Vagina (tissue), 2 donors: ENCODE data around the gene STAT5B. TPM values are rescaled to one million over a fixed set of nuclear protein-coding genes. Genes with fewer than 3 reads are reported as not detected.
A peak's percentile ranks its signal among the peaks of the same experiment; 100 is the strongest.

ENCODE experiments used
- DNase-seq, 2 donors: peaks; one replicate each; pipeline ENCODE4 v3.0.0-alpha.2; 2017; ENCODE audit errors: extremely low spot score in 2 of 2
- H3K27ac ChIP-seq: fragments of 200-600 bp; sonication (generic); one replicate; pipeline ENCODE4 v1.5.1; 2019
- H3K27me3 ChIP-seq: fragments of 200-600 bp; sonication (generic); one replicate; pipeline ENCODE4 v1.5.1; 2019
- H3K36me3 ChIP-seq, 2 donors: fragments of 200-600 bp; sonication (generic); one replicate each; pipeline ENCODE4 v1.5.1; 2017 to 2019
- H3K4me1 ChIP-seq: fragments of 200-600 bp; sonication (generic); one replicate; pipeline ENCODE4 v1.5.1; 2019
- H3K4me3 ChIP-seq, 2 donors: fragments of 200-600 bp; sonication (generic); 1 replicate in 1 of 2; 2 replicates in 1 of 2; pipeline ENCODE4 v1.5.1; 2016 to 2019
- H3K9me3 ChIP-seq: fragments of 200-600 bp; sonication (generic); one replicate; pipeline ENCODE4 v1.5.1; 2019
- POLR2A ChIP-seq, 2 donors: fragments of 450-650 bp; IDR thresholded peaks; one replicate each; pipeline ENCODE4 v1.6.1; 2017; ENCODE audit warnings: antibody characterized with exemption in 2 of 2, mild to moderate bottlenecking in 2 of 2, moderate library complexity in 2 of 2
- POLR2AphosphoS5 ChIP-seq, 2 donors: sonication (generic); formaldehyde crosslinking; IDR thresholded peaks; one replicate each; pipeline ENCODE4 v1.9.0; 2017; ENCODE audit warnings: antibody characterized with exemption in 2 of 2, mild to moderate bottlenecking in 2 of 2, low read depth in 1 of 2; ENCODE audit not compliant: insufficient read depth in 1 of 2
- intact Hi-C: fragments of 100-400 bp; cut with DNase I; formaldehyde crosslinking; loops from one replicate; pipeline ENCODE4 v1.15.1; 2023
- total RNA-seq: library from RNA; depleted of rRNA; stranded (reverse); fragments of >200 nt; gene quantifications from one replicate; pipeline ENCODE4 v1.2.3, GENCODE V29; 2016
- TF ChIP-seq, protein P1 (sequence below), 3 experiments: fragments of 450-650 bp in 2 of 3; fragments of 200-600 bp in 1 of 3; sonication (generic) in 1 of 3; IDR thresholded peaks; one replicate each; pipeline ENCODE4 v1.5.1; 2017 to 2019; ENCODE audit warnings: antibody characterized with exemption in 3 of 3, mild to moderate bottlenecking in 2 of 3, moderate library complexity in 2 of 3

STAT5B gene
- total RNA-seq, 1 donor from 2014 or later, result 74.6 TPM

DNA sequence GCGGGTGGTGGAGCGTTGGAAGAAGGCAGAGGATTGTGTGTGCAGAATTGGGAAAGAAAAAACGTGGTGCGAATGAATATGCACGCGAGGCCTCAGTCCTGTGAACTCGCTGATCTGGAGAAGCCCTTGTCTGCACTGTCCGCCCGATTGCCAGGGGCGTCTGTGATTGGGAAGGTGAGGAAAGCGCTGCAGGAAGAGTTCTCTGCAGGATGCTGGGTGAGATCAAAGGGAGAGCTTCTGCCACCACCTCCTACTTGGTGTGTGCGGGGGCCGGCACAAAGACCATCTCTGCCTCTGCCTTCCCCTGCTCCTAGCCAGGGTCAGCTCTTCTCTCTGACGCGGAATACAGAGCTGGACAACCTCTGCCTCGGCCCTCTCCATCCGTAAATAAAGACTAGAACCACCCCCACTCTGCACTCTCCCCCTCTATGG, 120.6 kb downstream of the STAT5B start:
- peak overlapping the region; percentile 70 for H3K27ac ChIP-seq

GRCh38 chr17:42153919-42154742, 122.1 kb downstream of the STAT5B start:
- no peak for TF ChIP-seq POLR2AphosphoS5 (IDR thresholded peaks at IDR 0.05; ENCODE audit: insufficient read depth in 1 of 2, low read depth in 1 of 2)
- peaks cover 41% of the 10 kb centered on the region for H3K4me1 ChIP-seq
- intact Hi-C loops, result no loop called here
- peak overlapping the region; percentile 96 to 97 for H3K4me3 ChIP-seq
- no peaks in the 10 kb centered on the region for H3K9me3 ChIP-seq
- no peak for DNase-seq
- H3K36me3 ChIP-seq, result no peaks in the 10 kb centered on the region
- no peaks in the 10 kb centered on the region for H3K27me3 ChIP-seq
- H3K27ac ChIP-seq, result peak overlapping the region; percentile 70

More for the DNA sequence above, 120.6 kb downstream of the STAT5B start:
- DNase-seq, result no peak
- H3K36me3 ChIP-seq, result no peaks in the 10 kb centered on the region
- H3K4me3 ChIP-seq, result peak overlapping the region; percentile 96 to 97
- no peaks in the 10 kb centered on the region for H3K27me3 ChIP-seq
- intact Hi-C loops, result no loop called here
- TF ChIP-seq POLR2A (IDR thresholded peaks at IDR 0.05), result no peak
- TF ChIP-seq, protein P1, sequence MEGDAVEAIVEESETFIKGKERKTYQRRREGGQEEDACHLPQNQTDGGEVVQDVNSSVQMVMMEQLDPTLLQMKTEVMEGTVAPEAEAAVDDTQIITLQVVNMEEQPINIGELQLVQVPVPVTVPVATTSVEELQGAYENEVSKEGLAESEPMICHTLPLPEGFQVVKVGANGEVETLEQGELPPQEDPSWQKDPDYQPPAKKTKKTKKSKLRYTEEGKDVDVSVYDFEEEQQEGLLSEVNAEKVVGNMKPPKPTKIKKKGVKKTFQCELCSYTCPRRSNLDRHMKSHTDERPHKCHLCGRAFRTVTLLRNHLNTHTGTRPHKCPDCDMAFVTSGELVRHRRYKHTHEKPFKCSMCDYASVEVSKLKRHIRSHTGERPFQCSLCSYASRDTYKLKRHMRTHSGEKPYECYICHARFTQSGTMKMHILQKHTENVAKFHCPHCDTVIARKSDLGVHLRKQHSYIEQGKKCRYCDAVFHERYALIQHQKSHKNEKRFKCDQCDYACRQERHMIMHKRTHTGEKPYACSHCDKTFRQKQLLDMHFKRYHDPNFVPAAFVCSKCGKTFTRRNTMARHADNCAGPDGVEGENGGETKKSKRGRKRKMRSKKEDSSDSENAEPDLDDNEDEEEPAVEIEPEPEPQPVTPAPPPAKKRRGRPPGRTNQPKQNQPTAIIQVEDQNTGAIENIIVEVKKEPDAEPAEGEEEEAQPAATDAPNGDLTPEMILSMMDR (IDR thresholded peaks at IDR 0.05), result no peak
- TF ChIP-seq POLR2AphosphoS5 (IDR thresholded peaks at IDR 0.05; ENCODE audit: insufficient read depth in 1 of 2, low read depth in 1 of 2), result no peak
- H3K4me1 ChIP-seq, result peaks cover 41% of the 10 kb centered on the region
- H3K9me3 ChIP-seq, result no peaks in the 10 kb centered on the region

Other genes with a start within 250 kb of the STAT5B start
- 0.49 TPM for gene C17orf113, start 225.8 kb downstream of the STAT5B start, total RNA-seq
- 0.49 TPM for gene ZNF385C, start 177.9 kb downstream of the STAT5B start, total RNA-seq
- gene DHX58, start 163.7 kb downstream of the STAT5B start, total RNA-seq, result 8.1 TPM
- gene KAT2A, start 155.0 kb downstream of the STAT5B start, total RNA-seq, result 63.1 TPM
- gene HSPB9, start 153.6 kb downstream of the STAT5B start, total RNA-seq, result 1.2 TPM
- gene RAB5C, start 121.4 kb downstream of the STAT5B start, total RNA-seq, result 111 TPM
- not detected for gene KCNH4, start 95.2 kb downstream of the STAT5B start, total RNA-seq
- not detected for gene HCRT, start 90.9 kb downstream of the STAT5B start, total RNA-seq
- 35.1 TPM for gene GHDC, start 81.9 kb downstream of the STAT5B start, total RNA-seq
- 38.3 TPM for gene STAT5A, start 12.1 kb upstream of the STAT5B start, total RNA-seq
- gene STAT3, start 112.1 kb upstream of the STAT5B start, total RNA-seq, result 210 TPM
- 268 TPM for gene CAVIN1, start 146.9 kb upstream of the STAT5B start, total RNA-seq
- gene ATP6V0A1, start 182.5 kb upstream of the STAT5B start, total RNA-seq, result 72.4 TPM